C4-2B (cell line): ENCODE results near the gene RIC3.

Source experiments
- CTCF ChIP-seq: fragments of 450-650 bp; conservative IDR thresholded peaks from 2 replicates; pipeline ENCODE4 v1.5.1; 2017; ENCODE audit warnings: mild to moderate bottlenecking
- ZFX ChIP-seq: fragments of 450-650 bp; IDR thresholded peaks from 2 replicates; pipeline ENCODE4 v1.6.1; 2017

- TF ChIP-seq CTCF = no peak
- TF ChIP-seq ZFX = no peak
Observed at GRCh38 chr11:8149726-8150125, 19.1 kb downstream of the RIC3 start.
